B cell (primary cell): ENCODE results near the gene ABLIM1. TPM values are rescaled to one million over a fixed set of nuclear protein-coding genes. Genes with fewer than 3 reads are reported as not detected.

Experiments used
- ATAC-seq: fragments of 200-7000 bp; cut with Tn5 transposase; one replicate; pipeline ENCODE4 v1.10.0; 2021; ENCODE audit warnings: low read depth, mild to moderate bottlenecking, moderate number of reproducible peaks, moderate library complexity
- CTCF ChIA-PET: fragments of 350-600 bp; sonication (Branson Sonifier 250); formaldehyde crosslinking; loops from one replicate; lab custom pipeline; 2021; ENCODE audit warnings: antibody characterized with exemption, inconsistent platforms; lab: Charles Lee
- POLR2A ChIA-PET: fragments of 350-600 bp; sonication (Branson Sonifier 250); formaldehyde crosslinking; loops from one replicate; lab custom pipeline; 2021; ENCODE audit warnings: antibody characterized with exemption; lab: Charles Lee
- DNase-seq: peaks from one replicate; pipeline ENCODE4 v3.0.0; 2013
- H2AFZ ChIP-seq: 2 replicates; pipeline ENCODE4 v1.6.1; 2012; ENCODE audit warnings: mild to moderate bottlenecking, low read depth, low read length; ENCODE audit not compliant: insufficient read depth, poor library complexity, severe bottlenecking
- H3K27ac ChIP-seq, 2 donors: 1 replicate in 1 of 2; 2 replicates in 1 of 2; pipeline ENCODE4 v1.5.1; 2012 to 2013; ENCODE audit warnings: low read length in 2 of 2, mild to moderate bottlenecking in 2 of 2, moderate library complexity in 1 of 2
- H3K27me3 ChIP-seq, 4 experiments: fragments of 200-600 bp in 1 of 4; sonication (generic) in 1 of 4; replicated peaks in 1 of 4; 1 replicate in 2 of 4; 2 replicates in 2 of 4; pipeline versions ENCODE4 v1.6.1 to v1.7.0; 2013 to 2016; ENCODE audit warnings: low read length in 3 of 4, mild to moderate bottlenecking in 2 of 4, mixed read lengths in 1 of 4, moderate library complexity in 1 of 4; ENCODE audit not compliant: insufficient read depth in 4 of 4, control insufficient read depth in 3 of 4; ENCODE audit errors: control extremely low read depth in 1 of 4
- H3K36me3 ChIP-seq, 2 experiments: replicated peaks in 1 of 2; 1 replicate in 1 of 2; 2 replicates in 1 of 2; pipeline versions ENCODE4 v1.6.1 to v1.7.1; 2013; ENCODE audit warnings: low read length in 1 of 2; ENCODE audit not compliant: insufficient read depth in 2 of 2, control insufficient read depth in 1 of 2; ENCODE audit errors: control extremely low read depth in 1 of 2, extremely low read depth in 1 of 2
- H3K4me1 ChIP-seq, 2 donors: fragments of 200-600 bp in 1 of 2; sonication (generic) in 1 of 2; 1 replicate in 1 of 2; 2 replicates in 1 of 2; pipeline versions ENCODE4 v1.5.1 to v1.6.1; 2013 to 2017; ENCODE audit warnings: low read length in 2 of 2; ENCODE audit not compliant: control insufficient read depth in 2 of 2, insufficient read depth in 2 of 2
- H3K4me2 ChIP-seq: replicated peaks from 2 replicates; pipeline ENCODE3; 2012; ENCODE audit warnings: mild to moderate bottlenecking, low read depth, low read length; ENCODE audit not compliant: poor library complexity, severe bottlenecking
- H3K4me3 ChIP-seq, 5 experiments: fragments of 200-600 bp in 1 of 5; sonication (generic) in 1 of 5; 1 replicate in 3 of 5; 2 replicates in 2 of 5; pipeline versions ENCODE4 v1.5.1 to v1.7.0; 2011 to 2016; ENCODE audit warnings: low read length in 4 of 5, mild to moderate bottlenecking in 4 of 5, low read depth in 2 of 5, control low read depth in 1 of 5, moderate library complexity in 1 of 5; ENCODE audit not compliant: insufficient read depth in 1 of 5; ENCODE audit errors: control extremely low read depth in 1 of 5, extremely low read depth in 1 of 5
- H3K79me2 ChIP-seq: fragments of 200-600 bp; sonication (generic); one replicate; pipeline ENCODE4 v1.6.0; 2016; ENCODE audit warnings: low read length; ENCODE audit not compliant: control insufficient read depth, insufficient read depth
- H3K9ac ChIP-seq: fragments of 200-600 bp; sonication (generic); 2 replicates; pipeline ENCODE4 v1.6.1; 2017; ENCODE audit warnings: mild to moderate bottlenecking, low read length, moderate library complexity
- H3K9me3 ChIP-seq, 3 donors: one replicate each; pipeline versions ENCODE4 v1.6.1 to v1.7.1; 2013; ENCODE audit warnings: low read length in 2 of 3; ENCODE audit not compliant: control insufficient read depth in 2 of 3, insufficient read depth in 1 of 3; ENCODE audit errors: control extremely low read depth in 1 of 3
- H4K20me1 ChIP-seq: 2 replicates; pipeline ENCODE4 v1.6.0; 2012; ENCODE audit warnings: mild to moderate bottlenecking, low read length; ENCODE audit not compliant: insufficient read depth, control insufficient read depth, poor library complexity, severe bottlenecking
- H3K27ac Mint-ChIP-seq: one replicate; pipeline ENCODE4 v1.8.0; 2021; ENCODE audit warnings: mixed read lengths
- H3K27me3 Mint-ChIP-seq: one replicate; pipeline ENCODE4 v1.8.0; 2021; ENCODE audit warnings: mixed read lengths
- H3K4me1 Mint-ChIP-seq: one replicate; pipeline ENCODE4 v1.8.0; 2021; ENCODE audit warnings: mixed read lengths
- H3K4me3 Mint-ChIP-seq: one replicate; pipeline ENCODE4 v1.8.0; 2021; ENCODE audit warnings: mixed read lengths
- H3K9me3 Mint-ChIP-seq: one replicate; pipeline ENCODE4 v1.8.0; 2022; ENCODE audit warnings: mixed read lengths; ENCODE audit not compliant: insufficient read depth
- CTCF ChIP-seq: fragments of 200-600 bp; IDR thresholded peaks from one replicate; pipeline ENCODE4 v1.8.0; 2022; ENCODE audit warnings: antibody characterized with exemption, mild to moderate bottlenecking
- EZH2 ChIP-seq: IDR thresholded peaks from 2 replicates; pipeline ENCODE4 v1.6.1; 2012; ENCODE audit warnings: borderline replicate concordance, low read depth, mild to moderate bottlenecking, moderate library complexity, low read length; ENCODE audit not compliant: insufficient read depth, poor library complexity, severe bottlenecking
- WGBS: methylation state at CpG from one replicate; pipeline ENCODE4 v1.1.5; 2013; ENCODE audit warnings: missing lambda C conversion rate; ENCODE audit not compliant: insufficient coverage; 5-methylcytosine and 5-hydroxymethylcytosine counted together
- intact Hi-C: fragments of 100-400 bp; cut with micrococcal nuclease; formaldehyde crosslinking; loops from one replicate; pipeline ENCODE4 v1.10.0; 2022
- polyA plus RNA-seq: library from polyadenylated mRNA; depleted of rRNA; stranded (reverse); fragments of >200 nt; gene quantifications from 2 replicates; pipeline ENCODE4 v1.2.3, GENCODE V29; 2012
- total RNA-seq, 2 donors: library from RNA; stranded (reverse); fragments of 120-200 nt in 1 of 2; gene quantifications; 1 replicate in 1 of 2; 2 replicates in 1 of 2; pipeline versions ENCODE4 v1.2.3 to v1.2.4, GENCODE V29; 2013 to 2022

Gene ABLIM1
- total and polyA plus RNA-seq, 2 donors (not counting 1 experiment from before 2014, with no cell fraction given) = 55.6 to 148 TPM

DNA sequence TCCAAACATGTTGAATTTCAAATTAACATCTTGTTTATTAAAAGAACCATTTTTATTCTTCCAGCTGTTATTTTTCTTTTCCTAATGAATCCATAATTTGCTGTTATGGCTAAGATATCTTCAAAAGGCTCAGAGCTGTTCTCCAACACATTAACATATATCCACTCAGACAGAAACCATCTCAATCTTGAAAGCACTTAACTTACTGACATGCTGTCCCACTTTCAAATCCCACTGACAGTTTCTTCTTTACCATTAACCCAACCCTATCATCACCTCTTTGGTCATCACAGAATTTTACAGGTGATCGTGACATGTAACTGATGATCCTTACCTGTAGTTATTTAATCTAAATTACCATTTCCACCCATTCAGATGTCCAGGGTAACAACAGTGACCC is 178.2 kb downstream of the ABLIM1 start:
- CTCF ChIA-PET = interaction anchor here (1.8 kb wide), 1 partner anchor 222 kb away, joined by 5 read pairs; no protein-coding TSS in a partner anchor
- Histone ChIP-seq H3K9ac (no peak overlapping the region), H3K4me1 (no peaks in the 10 kb centered on the region), H3K27me3 (no peaks in the 10 kb centered on the region), H2AFZ (no peak overlapping the region), H3K4me3 (no peak overlapping the region), H3K4me2 (no peak overlapping the region), H3K79me2 (peaks cover 11% of the 10 kb centered on the region), H3K27ac (no peak overlapping the region), H3K9me3 (peaks cover 0 to under 1% (median 0%) of the 10 kb centered on the region in 3 donors), H3K36me3 (peaks cover 10 to 35% of the 10 kb centered on the region in 2 experiments), H4K20me1 (peaks cover 22% of the 10 kb centered on the region)
- peaks cover 23% of the 10 kb centered on the region for H3K4me1 Mint-ChIP-seq
- no peak overlapping the region for H3K4me3 Mint-ChIP-seq
- TF ChIP-seq CTCF = no peak
- POLR2A ChIA-PET = no interaction called here
- H3K27me3 Mint-ChIP-seq = no peaks in the 10 kb centered on the region
- no peak for DNase-seq
- ATAC-seq = no peak
- intact Hi-C loops = no loop called here
- no peaks in the 10 kb centered on the region for H3K9me3 Mint-ChIP-seq
- no CpG with 5 or more reads among the region's 1 CpG for WGBS
- no peak overlapping the region for H3K27ac Mint-ChIP-seq

- no peaks in the 10 kb centered on the region for H3K27me3 ChIP-seq
- H3K36me3 ChIP-seq = peaks cover 10 to 31% of the 10 kb centered on the region in 2 experiments
- no peak overlapping the region for H3K27ac ChIP-seq
- no peak overlapping the region for H3K4me2 ChIP-seq
- 88% methylated on average over 6 of the region's 6 CpGs for WGBS
- peaks cover 26% of the 10 kb centered on the region for H3K4me1 Mint-ChIP-seq
- ChIA-PET CTCF (interaction anchor here (1.0 to 1.8 kb wide), 3 partner anchors 175 to 225 kb away, joined by 3 to 5 read pairs (median 3); no protein-coding TSS in a partner anchor), POLR2A (no interaction called here)
- peaks cover 11% of the 10 kb centered on the region for H3K79me2 ChIP-seq
- ATAC-seq (no peak), DNase-seq (no peak)
- H3K4me3 ChIP-seq = no peak overlapping the region
- peaks cover 22% of the 10 kb centered on the region for H4K20me1 ChIP-seq
- H3K27me3 Mint-ChIP-seq = no peaks in the 10 kb centered on the region
- TF ChIP-seq CTCF (no peak), EZH2 (no peak)
- no peak overlapping the region for H3K9ac ChIP-seq
- H3K9me3 Mint-ChIP-seq = no peaks in the 10 kb centered on the region
- H2AFZ ChIP-seq = no peak overlapping the region
- no peaks in the 10 kb centered on the region for H3K9me3 ChIP-seq
- no peaks in the 10 kb centered on the region for H3K4me1 ChIP-seq
- H3K27ac Mint-ChIP-seq = no peak overlapping the region
- intact Hi-C loops = no loop called here
- no peak overlapping the region for H3K4me3 Mint-ChIP-seq
Observed at GRCh38 chr10:114479307-114479706, 178.8 kb downstream of the ABLIM1 start.
